NCI-H1694 (cell line): Measurements from ENCODE around the gene NTRK2.

Experiments
- DNase-seq: peaks from one replicate; lab custom pipeline; 2025; lab: John Stamatoyannopoulos, UW

The NTRK2 gene

DNA sequence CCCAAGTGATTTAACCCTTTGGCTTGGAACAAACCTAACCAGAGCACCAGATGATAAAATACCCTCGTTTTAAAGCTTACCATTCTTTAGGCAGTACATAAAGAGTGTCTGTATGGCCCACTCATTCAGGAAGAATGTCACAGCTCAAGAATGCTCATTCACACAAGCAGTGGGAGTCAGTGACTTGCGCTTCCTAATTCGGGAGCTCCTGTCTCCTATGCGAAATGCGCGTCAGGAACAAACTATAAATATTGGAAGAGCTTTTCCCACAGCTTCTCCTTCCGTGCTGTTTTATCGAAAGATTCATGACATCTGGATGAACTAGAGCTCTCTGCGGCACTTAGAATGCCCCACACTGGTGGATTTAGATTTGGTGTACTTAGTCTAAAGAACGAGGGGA, 66.6 kb downstream of the NTRK2 start:
- DNase-seq: no peak

DNA sequence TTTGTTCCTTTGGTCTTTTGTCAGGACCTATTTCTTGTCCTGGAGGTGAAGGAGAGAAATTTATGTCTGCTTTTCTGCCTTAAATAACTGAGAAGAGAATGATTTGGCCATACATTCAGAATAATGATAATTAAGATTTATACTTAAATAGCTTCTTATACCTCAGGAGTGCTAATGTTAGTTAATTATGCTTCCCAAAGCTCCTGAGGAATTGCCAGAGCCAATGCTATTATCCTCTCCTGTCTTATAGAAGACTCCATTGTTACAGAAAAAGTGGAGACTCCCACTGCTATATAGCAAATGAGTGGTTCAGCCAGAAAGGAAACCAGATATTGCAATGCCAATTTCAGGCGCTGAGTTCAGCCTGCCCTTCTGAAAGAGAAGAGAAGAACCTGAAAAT, 67.0 kb downstream of the NTRK2 start:
- DNase-seq: no peak

DNA sequence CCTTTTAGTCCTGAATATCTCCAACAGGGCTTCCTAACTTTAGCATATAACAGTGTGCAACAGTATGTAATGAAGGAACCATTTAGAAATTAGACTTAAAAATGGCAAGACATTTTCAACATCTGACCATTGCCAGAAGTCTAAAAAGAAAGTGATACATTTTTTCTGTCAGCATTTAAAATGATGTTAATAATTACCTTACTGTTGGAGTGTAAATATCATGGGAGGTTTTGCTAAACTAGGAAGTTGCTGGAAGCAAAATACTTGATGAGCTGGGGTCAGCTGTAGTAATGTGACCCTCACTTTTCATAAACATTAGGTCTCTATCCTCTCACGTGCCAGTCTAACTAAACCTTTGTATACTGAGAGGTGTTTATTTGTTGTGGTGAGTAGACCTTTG, 68.8 kb downstream of the NTRK2 start:
- DNase-seq: no peak

DNA sequence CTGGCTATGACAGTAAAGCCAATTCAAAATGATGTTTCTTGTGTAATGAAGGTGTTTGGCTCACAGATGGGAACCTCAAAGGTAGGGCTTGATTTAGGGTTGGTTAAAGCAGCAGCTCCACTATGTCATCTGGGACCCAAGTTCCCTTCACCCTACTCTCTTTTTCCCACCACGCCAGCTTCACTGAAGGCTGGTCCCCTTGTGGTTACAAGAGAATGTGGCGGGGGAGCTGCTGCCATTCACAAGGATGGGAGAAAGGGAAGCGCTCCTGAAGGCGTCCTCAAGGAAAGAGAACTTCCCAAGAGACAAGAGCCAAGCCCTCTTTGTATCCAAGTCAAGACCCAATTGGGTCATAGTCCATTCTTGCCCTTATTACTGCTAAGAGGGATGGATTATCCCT, 72.7 kb downstream of the NTRK2 start:
- no peak for DNase-seq

DNA sequence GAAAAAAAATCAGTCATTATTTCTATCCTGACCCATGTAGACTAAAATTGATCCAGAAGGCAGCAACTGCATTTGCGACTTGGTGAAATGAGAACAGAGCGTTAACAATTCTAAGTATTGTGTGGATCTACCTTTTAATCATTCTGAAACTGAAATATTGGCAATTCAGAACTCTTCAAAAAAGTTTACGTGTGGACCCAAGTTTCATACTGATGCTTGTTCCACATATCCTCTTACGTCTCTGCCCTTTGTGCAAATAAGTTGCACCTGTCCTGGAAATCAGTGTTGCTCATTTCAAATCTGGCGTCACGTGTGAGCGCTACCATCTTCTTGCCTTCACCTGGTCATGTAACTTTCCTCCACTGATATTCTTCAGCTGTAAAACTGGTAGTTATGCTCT, 74.7 kb downstream of the NTRK2 start:
- DNase-seq: no peak

DNA sequence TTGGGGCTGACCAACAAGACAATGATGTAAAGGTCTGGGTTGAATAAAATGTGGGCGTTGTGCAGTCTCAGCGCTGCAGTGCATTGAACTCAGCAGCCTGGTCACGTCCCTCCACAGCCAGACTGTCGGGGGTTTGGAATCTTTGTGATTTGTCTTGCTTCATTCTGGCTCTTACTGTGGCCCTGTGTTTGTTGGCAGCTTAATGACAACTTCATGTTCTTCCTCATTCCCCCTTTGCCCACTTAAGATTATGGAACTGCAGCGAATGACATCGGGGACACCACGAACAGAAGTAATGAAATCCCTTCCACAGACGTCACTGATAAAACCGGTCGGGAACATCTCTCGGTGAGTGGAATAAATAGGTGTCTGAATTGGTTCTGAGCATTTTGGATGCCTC, 75.2 kb downstream of the NTRK2 start:
- DNase-seq: no peak

DNA sequence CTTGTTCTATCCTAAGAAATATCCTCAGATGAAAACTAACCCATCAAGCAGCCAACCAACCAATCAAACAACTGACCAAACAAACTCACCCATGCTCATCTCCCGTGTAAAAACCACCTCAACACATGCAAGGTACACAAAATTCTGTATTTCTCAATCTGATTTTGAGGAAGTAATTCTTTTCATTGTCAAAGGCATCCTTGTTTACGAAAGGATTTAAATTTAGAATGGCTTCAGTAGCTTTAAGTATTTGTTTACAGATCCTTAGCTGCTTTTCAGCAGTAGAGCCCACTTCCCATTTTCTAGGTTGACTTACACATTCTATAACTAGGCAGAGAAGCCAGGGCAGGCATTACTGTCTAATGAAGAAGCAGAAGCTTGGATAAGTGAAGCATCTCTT, 78.6 kb downstream of the NTRK2 start:
- no peak for DNase-seq

DNA sequence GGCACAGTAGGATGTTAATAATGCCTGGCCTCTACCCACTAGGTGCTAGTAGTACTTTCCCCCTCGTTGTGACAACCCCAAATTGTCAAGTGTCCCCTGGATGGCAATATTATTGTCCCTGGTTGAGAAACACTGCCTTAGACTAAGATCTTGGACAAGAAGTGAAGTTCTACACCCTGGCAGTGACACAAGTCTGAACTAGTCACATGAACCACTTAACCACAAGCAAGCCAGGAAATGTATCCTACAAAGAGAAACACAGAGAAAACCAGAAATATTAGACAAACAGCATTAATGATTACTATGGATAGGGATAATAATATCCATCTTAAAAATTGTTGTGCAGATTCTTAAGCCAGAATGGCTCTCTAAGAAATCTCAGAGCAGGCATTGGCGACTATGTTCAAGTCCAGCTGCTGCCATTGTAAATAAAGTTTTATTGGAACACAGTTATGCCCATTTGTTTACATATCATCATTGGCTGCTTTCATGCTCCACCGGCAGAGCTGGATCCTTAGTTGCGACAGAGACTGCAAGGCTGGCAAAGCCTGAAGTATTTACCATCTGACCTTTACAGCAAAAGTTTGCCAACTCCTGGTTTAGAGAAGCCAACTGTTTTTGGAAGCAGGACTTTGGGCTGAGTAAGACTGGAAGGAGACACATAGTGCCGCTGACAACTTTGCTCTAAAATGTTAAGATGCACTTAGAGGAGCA, 80.8 kb downstream of the NTRK2 start:
- no peak for DNase-seq

DNA sequence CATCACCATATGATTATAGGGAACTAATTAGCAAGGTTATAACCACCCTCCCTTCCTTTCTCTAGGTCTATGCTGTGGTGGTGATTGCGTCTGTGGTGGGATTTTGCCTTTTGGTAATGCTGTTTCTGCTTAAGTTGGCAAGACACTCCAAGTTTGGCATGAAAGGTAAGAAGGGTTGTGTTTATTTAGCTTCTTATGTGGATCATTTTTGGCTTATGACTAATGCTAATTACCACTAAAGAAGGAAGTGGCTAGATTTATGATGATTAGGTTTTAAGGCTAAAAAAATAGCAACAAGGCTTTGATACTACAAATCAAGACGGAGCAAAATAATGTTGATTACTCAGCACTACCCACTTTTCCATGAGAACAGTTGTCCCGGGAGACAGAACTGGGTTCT, 82.4 kb downstream of the NTRK2 start:
- DNase-seq: no peak

DNA sequence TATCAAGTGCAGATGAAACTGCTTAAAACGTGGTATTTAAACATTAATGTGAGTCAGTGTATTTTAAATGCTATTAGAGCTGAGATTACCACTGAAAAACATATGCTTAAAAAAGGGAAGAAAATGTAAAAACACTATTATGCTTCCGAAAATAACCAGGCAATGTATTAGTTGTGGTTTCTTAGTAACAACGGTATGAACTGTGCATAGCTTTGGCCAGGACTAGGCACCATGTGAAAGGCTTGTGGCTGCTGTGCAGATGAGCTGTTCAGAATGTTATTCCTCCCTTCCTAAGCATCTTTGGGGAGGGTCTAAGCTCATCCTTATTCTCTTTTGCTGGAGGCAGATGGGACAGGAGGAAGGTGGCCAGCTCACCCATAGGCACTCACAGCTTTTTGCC, 84.9 kb downstream of the NTRK2 start:
- DNase-seq: no peak

DNA sequence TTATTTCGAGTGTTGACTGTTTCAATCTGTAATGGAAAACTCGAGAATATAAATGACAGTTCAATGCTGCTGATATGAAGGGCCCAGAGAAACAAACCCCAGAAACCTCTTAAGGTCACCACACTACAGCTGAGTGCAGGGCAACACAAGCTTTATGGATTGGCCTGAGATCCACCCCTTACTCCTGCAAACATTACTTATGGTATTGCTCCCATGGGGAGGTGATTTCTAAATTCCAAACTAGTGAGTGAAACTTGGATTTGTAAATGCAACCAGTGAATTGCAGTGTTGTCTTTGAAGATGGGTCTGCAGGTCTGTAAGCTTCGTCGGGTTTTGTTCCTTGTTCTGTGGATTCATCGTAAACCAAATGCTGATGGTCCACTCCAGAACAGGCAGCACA, 85.4 kb downstream of the NTRK2 start:
- DNase-seq: no peak

DNA sequence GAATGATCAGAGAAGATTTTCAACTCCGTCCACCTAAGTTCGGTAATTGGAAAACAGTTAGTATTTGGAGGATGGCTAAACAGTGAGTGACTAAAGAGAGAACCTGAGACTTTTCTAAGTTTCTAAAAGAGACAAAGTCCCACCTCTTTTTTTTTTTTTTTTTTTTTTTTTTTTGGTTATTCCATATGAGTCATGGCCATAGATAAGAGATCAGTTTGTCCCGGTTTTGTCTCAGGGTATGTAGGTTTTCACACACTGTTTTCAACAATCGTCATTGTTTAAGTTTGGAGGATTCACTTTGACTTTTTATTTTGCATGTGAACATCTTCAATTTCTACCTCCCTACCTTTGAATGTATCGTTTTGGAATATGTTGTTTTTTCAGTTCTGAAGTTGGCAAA, 85.9 kb downstream of the NTRK2 start:
- no peak for DNase-seq

DNA sequence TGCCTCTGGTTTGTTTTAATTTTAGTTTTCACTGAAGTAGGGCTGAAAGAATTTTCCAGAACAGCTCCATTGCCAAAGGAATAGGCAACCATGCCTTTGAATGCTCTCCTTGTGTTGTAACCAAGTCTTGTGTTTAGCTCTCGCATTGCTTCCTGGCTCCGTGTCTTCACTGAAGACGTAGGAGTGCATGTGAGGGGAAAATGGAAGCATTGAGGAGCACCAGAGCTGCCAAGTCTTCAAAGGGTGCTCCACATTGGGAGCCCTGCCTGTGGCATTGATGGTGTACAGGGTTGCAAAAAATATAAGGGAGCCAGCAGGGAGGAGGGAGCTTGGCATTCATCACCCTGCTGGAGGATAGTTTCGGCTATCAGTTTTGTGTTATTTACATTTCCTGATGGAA, 86.6 kb downstream of the NTRK2 start:
- DNase-seq: no peak

DNA sequence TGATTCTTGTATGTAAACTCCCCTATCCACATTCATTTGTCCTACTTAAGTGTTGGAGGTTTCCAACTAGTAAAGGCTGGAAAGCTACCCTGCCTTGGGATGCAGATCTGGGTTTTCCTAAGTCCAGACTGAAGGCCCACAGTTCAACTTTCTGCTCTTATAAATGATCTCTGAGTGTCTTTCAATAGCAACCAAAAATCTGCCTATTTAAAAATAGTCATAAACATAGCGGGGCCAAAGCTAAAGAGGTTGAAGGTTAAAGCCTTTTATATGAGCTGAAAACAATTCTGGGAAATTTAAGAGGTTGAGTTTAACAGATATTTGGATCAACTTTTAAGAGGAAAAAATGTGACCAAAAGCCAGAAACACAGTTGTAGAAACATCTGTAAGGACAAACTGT, 87.2 kb downstream of the NTRK2 start:
- DNase-seq: no peak

DNA sequence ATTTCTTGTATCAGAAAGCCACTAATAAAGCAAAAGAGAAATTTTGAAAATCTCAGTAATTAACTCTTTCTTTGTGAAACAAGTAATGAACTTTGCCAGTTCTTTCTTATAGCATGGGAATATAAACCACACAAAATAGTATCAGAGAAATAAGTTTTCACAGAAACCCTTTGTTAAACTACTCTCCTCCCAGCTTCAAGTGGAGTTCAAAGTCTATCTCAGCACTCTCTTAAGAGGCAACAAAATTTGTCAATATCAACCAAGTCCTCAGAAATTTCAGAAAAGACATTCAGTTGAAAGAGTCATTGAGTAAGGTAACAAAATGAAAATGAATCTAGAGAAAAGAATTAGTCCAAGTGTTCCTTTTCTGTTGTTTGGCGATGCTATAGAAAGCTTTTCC, 89.3 kb downstream of the NTRK2 start:
- DNase-seq: no peak

DNA sequence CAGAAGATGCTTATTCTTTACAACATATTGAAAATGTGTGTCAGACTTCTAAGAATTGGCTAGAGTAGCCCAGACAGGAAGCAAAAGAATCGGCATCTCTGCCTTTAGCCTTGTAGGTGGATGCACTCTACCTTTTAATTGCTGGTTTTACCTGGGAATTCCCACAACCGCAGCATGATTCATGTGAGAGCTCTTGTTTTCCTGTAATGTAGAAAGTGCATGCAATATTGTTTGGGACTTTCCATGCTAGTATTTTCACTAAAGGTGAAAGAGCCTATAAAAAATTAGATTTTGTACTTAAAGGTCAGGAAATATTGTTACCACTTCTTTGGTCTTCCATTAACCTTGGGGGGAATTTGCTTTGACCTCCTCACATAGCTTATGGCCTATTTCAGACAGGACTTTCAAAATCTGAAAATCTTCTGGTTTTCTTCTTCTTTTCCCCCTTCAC, 89.8 kb downstream of the NTRK2 start:
- DNase-seq: no peak

DNA sequence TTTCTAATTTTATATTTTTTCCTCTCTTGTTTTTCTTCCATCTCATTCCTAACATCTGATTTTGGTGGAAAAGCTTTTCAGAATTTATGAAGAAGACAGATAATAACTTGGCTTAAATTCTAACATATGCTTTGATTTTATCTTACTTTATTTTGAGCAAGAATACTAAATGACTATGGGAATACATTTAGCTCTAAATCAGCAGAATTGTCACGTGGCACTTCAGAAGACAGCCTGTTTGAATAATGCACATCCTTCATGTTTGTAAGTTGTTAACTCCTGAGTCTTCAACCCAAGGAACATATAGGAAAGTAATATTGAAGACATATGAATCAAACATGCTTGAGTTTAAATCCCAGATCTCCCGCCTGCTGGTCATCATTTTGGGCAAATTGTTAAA, 90.3 kb downstream of the NTRK2 start:
- DNase-seq: no peak

DNA sequence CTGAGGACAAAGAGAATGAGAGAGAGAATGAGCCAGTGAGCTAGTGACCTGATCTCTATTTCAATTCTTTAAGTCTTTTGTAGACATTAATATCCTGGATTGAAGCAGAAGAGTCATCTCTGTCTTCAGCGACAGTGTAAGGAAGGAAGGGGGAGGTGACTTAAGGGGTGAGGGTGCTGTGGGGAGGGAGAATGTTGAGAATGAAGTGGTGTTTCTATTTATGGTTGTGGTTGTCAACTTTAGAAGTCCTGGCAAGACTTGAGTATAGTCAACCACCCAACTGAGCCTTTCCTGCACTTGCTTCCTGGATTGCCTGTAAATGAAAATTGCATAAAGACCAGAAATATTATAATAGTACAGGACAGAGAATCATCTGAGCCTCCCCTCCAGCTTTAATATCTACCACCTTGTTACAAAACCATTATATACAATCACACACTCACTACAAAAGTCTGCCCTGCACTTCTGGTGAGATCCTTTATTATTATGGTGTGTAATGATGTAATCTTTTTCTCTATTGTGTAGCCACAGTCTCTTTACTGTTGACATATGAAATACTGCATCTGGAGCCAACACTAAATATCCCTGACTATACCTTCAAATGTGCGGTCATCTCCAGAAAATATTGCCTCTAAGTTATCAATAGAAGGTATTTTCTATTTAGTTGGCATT, 91.7 kb downstream of the NTRK2 start:
- no peak for DNase-seq

DNA sequence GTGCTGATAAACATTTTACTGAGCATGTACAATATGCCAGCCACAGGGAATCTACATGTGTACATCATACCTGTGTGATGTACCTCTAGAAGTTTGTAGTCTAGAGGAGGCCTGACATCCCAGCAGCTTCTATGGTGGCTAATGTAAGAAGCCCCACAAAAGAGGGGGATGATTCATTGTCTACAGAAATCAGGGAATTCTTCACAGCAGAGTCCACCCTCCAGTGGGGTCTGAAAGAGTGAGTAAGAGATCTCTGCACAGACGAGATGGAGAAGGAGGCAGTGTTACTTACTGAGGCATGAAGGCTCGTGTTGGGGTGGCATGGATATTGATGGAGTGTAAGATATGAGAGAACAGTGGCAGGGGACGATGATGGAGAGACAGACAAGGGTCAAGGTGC, 103.0 kb downstream of the NTRK2 start:
- DNase-seq: no peak

DNA sequence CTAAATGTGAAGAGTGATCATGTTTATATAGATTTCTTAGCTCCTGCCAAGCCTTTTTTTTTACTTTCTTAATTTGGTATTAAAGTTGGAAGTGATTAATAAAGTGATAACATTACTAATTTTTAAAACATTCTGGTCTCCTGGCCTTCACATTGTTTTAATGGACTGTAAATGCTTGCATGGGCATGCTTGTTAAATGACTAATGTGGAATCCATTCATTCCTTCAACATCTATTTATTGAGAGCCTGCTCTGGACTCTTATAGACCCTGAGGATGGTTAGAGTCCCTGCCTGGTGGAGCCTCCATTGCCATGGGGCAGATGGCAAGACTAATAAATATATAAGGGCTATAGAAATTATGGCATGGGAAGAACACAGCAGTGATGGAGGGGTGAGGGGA, 103.5 kb downstream of the NTRK2 start:
- DNase-seq: no peak

DNA sequence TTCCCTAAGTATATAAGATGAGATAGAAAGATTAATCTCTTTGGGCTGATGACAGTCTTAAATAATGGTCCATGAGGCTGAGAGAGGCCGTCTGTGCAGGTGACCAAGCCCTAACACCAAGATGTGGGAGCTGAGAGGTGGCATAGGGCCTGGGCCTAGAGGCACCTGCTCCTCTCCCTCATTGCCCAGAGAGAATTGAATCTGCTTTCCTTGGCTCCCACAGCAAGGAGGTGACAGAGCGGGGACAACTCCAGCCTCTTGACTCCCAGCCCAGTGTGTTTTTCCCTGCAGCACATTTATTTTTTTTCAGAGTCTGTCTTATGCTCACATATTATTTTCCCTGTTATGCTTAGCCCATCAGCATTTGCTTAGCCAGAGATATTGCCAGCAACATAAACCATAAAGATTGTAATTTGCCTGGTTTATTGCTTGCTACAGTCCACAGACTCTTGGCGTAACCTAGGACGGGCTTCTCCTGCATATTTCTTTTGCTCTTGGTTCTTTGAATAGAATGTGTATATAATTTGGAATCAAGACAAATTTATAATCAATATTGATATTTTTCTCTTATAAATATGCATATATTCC, 105.6 kb downstream of the NTRK2 start:
- no peak for DNase-seq

DNA sequence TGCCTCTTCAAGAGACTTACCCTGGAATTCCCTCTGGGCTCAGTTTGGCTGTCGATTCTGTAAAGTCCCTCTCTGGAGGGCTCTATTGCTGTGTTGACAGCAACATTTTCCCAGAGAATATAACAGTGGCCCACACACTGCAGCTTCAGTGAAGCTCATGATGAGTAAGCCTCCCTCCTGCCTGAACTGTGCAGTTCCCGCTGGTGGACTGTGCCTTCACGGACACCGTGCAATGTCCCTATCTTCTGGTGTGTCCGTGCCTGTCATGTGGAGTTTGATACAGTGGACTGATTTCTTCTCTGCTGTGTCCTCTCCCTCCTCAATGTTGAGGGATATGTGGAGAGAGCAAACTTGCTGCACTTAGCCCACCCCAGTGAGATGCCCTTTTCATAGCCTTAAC, 109.0 kb downstream of the NTRK2 start:
- DNase-seq: no peak

DNA sequence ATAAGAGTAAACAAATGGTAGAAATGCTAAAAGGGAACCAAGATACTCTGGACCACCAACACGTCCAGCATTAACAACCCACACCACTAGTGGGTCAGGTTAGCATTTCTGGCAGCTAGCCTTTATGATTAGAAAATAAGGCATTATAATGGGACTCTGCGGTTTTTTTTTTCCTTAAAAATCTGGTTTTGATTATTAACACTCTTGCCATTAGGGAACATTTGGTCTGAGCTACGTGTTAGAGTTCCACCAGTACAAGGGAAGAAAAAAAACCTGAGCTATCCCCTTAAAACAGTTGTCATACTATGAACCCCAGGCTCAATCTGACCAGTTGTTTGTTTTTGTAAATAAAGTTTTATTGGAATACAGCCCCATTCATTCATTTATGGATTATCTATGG, 110.4 kb downstream of the NTRK2 start:
- DNase-seq: no peak

DNA sequence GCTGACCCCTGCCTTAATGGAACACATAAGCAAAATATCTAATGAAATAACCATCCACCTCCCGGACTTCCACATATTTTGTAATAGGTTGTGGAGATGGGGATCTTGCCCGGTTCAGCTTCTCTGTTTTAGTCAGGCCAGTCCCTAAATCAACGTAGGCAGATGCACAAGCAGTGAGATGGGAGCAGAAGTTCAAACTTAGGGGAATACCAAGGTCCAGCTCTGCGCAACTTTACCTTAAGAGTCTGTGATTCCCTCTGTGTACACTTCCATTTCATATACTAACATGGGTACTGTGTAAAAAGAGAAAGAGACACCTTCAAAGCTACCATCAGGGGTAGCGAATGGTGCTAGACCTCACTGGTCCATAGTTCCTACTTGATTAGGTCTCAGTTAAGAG, 110.9 kb downstream of the NTRK2 start:
- DNase-seq: no peak
